Cortex of kidney (tissue), 1 donor: ENCODE data around the gene CDKL4.
"Not testable (repeated sequence)": the region's sequence is repeated elsewhere in the genome, so short reads cannot be mapped to it uniquely, and the experiment has no call there.

ENCODE experiments used
- DNase-seq: peaks from one replicate; lab custom pipeline; 2025; lab: John Stamatoyannopoulos, UW

The CDKL4 gene

DNA sequence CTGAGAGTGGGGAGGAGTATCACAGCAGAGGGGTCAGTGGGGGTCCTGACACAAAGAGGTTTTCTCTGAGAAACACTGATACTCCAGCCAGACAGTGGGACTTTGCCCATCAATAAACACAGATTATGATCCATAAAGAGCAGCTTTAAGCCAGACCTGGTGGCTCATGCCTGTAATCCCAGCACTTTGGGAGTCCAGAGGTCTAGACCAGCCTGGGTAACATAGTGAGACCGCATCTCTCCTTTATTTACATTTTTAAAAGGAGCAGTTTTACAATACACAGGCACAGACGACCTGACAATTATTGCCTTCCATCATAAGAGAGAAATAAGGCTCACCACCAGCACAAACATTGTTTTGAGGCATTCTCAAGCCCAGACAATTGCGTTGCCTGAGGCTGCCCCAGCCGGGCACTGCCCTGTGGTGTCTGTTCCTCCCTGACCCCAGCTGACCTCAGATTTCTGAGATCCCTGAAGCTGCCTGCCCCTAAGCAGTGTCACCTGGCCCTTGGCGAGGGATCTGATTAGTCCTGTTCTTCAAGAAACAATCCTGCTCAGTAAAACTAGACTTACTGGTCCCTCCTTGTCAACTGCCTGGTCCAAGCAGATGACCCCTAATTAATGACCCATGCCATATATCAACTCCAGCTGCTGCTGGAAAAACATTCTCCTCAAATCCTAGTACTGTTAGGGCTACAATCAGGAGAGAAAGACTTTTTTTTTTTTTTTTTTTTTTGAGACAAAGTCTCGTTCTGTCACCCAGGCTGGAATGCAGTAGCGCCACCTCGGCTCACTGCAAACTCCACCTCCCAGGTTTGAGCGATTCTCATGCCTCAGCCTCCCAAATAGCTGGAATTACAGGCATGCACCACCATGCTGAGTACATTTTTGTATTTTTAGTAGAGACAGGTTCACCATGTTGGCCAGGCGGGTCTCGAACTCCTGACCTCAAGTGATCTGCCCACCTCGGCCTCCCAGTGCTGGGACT lies 63.5 kb downstream of the CDKL4 start:
- DNase-seq, result no peak

DNA sequence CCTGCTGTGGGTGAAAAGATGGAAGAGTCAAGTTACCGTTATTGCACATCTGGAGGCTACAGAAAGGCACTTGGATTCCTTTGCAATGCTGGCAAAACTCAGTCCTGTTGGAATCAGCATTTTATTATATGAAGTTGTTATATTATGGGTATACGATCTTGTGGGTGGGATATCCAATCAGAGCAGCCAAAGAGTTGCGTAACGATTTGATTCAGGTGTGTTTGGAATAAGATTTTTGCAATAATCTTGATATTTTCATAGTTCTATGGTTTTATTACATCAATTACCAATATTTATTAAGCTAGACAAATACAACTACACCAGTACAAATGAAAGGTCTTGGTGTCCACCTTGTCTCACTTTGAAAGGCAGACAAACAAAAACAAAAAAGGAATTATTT lies 65.0 kb downstream of the CDKL4 start:
- no peak for DNase-seq

DNA sequence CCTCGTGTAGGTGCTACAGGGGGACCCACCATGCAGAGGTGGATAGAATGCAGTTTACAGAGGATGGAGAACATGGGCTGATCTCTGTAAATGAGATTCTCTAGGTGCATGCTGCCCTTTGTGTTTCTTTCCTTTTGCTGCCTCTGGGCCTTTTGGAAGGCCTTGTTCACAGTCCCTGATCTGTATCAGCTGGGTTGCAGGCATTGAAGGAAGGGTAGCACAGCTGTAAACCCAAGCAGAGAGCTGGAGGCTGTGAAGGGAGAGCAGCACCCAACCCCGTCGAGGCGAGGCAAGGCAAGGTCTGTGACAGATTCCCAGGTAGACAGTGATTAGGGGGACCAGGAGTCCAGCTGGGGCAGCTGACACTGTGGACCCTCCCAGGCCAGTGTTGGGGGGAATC lies 66.8 kb downstream of the CDKL4 start:
- no peak for DNase-seq

DNA sequence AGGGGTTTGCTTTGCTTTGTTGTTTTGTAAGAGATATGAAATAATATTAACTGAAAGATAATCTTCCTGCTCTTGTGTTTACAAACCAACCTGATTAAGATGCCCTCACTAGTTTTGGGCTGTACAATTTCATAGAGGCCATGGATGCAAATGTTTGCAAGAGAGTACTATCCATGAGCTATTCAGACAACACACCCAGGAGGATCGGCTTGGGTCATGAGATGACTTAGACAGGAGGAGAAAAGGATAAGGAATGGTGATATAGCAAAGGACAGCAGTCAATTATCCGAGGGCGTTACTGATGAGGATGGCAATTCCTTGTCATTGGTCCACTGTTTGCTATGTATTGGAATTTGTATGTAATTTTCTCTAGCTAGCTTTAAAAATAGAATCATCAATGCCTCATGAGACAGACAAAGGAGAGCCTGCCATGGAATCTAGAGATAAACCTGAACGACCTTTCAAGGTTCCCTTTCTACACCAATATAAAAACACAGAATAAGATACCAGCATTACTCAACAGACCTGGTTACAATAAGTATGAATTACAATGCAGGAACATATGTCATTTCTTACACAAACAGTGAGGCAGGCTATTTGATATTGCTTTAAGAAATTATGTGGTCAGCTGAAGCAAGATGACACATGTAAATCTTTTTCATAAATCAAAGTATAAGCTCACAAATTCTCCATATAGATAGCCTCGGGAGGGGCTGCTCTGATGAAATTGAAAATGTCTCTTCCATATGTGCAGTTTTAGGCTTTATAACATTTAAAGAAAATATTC lies 68.6 kb downstream of the CDKL4 start:
- no peak for DNase-seq

DNA sequence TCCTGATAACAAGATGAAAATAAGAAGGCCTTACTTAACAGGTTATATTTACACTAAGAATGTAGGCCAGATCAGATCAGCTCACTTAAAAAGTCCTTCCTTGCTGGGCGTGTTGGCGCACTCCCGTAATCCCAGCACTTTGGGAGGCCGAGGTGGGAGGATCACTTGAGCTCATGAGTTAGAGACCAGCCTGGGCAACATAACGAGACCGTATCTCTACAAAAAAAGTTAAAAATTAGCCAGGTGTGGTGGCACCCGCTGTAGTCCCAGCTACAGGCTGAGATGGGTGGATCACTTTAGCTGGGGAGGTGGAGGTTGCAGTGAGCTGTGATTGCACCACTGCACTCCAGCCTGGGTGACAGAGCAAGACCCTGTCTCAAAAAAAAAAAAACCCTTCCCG lies 69.7 kb downstream of the CDKL4 start:
- DNase-seq, result no peak

DNA sequence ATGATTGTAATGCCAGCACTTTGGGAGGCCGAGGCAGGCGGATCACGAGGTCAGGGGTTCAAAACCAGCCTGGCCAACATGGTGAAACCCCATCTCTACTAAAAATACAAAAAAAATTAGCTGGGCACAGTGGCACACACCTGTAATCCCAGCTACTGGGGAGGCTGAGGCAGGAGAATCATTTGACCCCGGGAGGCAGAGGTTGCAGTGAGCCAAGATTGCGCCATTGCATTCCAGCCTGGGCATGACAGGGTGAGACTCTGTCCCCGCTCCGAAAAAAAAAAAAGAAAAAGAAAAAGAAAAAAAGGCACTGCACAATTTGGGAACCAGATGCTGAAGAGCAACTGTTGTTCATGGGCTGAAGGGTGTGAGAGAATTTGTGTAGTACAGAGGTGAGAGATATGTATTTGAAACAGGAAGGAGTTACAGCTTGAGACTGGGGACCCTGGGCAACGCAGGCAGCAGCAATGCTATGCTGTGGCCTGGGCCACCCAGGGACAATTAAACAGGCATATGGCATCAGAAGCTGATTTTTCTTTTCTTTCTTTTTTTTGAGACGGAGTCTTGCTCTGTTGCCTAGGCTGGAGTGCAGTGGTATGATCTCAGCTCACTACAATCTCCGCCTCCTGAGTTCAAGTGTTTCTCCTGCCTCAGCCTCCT lies 71.6 kb downstream of the CDKL4 start:
- not testable (repeated sequence) for DNase-seq

DNA sequence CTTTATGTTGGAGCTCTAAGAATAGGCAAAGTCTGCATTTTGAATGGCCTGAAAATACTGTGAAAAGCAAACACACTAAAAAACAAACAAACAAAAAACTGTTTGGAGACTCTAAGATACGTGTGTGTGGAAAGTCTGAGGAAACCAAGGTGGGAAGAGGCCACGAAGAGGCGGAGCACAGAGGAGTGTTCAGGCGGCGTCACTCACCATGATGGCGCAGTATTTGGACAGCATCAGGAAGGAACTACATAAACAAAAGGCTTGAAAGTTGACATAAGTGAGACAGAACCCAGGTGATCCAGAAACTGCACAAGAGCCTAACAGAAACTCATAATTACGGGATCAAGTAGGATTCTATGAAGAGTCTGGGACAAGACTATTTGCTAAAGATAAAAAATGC lies 72.1 kb downstream of the CDKL4 start:
- DNase-seq, result no peak

DNA sequence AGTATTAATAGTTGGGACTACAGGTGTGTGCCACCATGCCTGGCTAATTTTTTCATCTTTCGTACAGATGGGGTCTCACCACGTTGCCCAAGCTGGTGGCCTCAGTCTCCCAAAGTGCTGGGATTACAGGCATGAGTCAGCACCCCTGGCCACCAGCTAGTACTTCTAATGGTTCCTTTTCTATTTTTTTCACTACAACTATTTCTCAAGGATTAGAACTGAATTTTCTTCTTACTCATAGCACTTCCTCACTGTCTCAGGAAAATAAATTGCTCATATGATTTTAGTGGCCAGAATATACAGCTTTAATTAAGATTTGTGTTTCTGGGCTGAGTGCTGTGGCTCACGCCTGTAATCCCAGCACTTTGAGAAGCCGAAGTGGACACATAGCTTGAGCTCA lies 79.7 kb downstream of the CDKL4 start:
- no peak for DNase-seq

DNA sequence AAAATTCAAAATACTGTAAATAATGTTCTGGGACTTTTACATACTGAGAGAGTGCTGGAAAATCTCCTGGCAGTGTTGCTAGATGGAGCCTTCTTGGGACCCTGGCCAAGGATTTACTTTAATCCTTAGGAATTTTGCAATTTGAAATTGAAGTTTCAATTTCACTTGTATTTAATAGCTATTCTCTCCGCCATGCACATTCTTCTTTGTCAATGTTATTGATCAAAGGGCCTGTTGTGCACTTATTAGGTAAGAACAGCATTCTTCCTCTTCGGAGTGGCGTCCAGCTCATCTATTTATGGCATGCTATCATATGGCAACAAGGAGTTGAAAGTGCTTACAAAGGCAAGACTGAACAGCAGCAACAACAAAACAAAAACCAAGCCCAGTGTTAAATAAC lies 82.8 kb downstream of the CDKL4 start:
- DNase-seq, result no peak

DNA sequence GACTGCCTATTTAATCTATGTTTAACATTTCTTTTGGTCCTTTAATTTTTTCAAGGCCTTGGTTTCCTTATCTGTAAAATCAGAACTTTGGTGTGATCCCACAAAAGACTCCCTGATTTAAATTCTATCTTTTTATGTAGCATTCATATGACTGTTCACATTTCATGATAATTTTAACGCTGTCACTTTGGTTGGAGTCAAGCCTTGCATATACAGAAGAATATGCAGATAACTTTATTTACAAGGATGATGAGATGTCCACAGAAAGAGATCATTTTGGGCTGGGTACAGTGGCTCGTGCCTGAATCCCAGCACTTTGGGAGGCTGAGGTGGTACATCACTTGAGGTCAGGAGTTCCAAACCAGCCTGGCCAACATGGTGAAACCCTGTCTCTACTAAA lies 84.5 kb downstream of the CDKL4 start:
- DNase-seq, result no peak

DNA sequence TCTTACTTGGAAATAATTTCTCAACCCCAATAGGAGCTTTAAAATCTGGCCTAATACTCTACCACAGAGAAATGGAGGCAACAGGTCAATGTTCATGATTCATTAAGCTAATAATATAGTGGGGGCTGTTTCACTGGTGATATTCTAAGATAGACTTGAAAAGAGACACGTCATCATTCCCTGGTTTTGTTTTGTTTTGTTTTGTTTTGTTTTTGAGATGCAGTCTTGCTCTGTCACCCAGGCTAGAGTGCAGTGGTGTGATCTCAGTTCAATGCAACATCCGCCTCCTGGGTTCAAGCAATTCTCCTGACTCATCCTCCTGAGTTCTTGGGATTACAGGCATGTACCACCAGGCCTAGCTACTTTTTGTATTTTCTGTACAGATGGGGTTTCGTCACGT lies 85.4 kb downstream of the CDKL4 start:
- no peak for DNase-seq

DNA sequence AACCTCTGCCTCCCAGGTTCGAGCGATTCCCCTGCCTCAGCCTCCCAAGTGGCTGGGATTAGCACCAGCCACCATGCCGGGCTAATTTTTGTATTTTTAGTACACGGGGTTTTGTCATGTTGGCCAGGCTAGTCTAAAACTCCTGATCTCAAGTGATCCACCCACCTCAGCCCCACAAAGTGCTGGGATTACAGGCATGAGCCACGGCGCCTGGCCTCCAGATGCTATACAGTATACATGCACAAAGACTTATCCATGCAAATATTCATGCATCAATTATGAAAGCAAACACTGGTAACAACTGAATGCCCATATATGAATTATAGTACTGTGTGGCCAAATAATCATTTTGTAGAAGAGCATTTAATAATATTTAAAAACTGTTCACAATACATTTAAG lies 86.9 kb downstream of the CDKL4 start:
- no peak for DNase-seq

DNA sequence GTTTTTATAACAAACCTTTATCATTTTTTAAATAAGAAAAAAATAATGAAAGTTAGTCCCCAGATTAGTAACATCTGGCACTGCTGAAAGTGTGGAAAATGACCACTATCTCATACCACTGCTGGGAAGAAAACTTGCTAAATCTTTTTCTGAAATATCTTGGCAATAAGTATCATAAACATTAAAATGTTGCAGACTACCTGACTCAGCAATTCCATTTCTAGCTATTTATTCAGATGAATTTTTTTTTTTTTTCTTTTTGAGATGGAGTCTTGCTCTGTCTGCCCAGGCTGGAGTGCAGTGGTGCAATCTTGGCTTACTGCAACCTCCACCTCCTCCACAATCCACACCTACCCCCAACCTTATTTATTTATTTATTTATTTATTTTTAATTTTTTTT lies 87.7 kb downstream of the CDKL4 start:
- no peak for DNase-seq

DNA sequence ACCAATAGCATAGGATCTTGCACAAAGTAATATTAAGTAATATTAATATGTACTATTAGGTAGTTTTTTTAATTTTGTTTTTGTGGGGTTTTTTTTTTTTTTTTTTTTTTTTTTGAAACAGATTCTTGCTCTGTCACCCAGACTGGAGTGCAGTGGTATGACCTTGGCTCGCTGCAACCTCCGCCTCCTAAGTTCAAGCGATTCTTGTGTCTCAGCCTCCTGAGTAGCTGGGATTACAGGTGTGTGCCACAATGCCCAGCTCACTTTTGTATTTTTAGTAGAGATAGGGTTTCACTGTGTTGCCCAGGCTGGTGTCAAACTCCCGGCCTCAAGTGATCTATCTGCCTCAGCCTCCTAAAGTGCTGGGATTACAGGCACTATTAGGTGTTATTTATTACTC lies 88.2 kb downstream of the CDKL4 start:
- not testable (repeated sequence) for DNase-seq

DNA sequence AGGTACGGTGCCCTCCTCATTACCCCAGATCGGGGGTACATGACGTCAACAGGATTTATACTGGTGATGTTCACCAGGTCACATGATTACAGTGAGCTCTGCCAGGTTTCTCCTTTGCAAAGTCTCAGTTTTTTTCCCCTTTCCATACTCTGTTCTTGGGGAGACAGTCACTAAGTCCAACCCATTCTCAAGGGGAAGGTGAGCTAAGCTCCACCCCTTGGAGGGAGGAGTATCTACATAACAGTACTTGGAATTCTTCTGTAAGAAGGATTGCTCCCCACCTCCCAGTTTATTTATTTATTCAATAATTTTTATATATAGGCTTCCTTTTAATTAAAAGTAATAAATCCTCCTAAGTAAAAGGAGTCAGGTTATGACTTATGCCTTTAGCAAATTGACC lies 88.8 kb downstream of the CDKL4 start:
- no peak for DNase-seq

DNA sequence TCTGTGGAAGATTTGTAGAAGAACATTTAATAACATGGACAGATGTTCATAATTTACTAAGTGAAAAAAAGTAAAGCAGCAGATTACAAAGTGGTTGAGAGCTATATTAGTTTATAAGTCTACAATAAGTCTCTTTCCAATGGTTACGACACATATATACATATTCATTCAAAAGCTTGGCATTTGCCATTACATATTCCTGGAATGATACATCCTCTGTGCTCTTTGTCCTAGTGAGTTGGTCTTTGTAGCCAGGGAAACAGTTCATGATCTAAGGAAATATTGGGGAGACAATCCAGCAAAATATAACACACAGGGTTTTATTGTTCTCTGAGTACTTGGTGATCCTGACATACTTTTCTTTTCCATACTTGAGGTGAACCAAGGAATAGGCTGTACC lies 90.5 kb downstream of the CDKL4 start:
- no peak for DNase-seq

DNA sequence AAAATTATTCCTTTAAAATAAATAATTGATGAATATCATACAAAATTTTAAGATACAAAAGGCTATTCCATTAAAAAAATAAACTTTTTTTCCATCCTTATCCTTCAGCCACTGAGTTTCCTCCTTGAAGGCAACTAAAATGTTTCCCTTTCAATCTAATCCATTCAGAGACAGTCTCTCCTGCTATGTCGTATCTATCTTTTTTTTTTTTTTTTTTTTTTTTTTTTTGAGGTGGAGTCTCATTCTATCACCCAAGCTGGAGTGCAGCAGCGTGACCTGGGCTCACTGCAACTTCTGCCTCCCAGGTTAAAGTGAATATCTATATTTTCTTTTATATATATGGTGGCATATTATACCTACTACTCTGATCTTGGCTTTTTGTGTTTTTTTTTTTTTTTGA lies 91.3 kb downstream of the CDKL4 start:
- DNase-seq, result no peak

DNA sequence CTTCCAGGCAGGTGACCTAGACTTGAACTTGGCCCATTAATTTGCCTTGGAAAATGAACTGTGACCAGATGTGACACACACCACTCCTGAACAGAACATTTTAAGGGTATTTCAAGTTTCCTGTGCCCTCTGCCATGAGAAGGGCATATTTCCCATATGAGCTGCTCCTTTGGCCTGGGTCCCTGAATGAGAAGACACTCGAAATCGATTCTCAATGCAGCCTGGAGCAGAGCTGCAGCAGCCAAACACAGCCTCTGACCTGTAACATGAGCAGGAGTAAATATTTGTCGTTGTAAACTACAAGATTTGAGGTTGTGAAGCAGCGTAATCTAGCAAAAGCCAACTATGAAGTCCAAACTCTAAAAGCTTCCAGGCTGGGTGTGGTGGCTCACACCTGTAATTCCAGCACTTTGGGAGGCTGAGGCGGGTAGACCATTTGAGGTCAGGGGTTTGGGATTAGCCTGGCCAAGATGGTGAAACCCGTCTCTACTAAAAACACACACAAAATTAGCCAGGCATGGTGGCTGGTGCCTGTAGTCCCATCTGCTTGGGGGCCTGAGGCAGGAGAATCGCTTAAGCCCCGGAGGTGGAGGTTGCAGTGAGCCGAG lies 92.8 kb downstream of the CDKL4 start:
- DNase-seq, result no peak

DNA sequence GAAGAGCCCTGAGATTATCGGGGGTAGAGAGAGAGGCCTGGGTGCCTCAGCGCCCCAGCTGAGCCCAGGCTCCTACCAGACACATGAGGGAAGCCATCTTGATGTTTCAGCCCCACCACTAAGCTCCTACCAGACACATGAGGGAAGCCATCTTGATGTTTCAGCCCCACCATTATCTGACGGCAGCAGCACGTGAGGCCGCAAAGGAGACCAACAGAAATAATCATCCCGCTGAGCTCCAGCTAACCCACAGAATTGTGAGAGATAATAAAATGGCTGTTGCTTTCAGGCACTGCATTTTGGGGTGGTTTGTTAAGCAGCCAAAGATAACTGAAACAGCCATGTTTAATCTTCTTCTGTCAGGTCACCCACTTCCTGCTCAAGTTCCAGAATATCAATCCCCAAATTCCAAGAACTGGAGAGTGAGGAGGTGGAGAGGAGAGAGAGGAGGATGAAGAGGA lies 93.6 kb downstream of the CDKL4 start:
- DNase-seq, result no peak

DNA sequence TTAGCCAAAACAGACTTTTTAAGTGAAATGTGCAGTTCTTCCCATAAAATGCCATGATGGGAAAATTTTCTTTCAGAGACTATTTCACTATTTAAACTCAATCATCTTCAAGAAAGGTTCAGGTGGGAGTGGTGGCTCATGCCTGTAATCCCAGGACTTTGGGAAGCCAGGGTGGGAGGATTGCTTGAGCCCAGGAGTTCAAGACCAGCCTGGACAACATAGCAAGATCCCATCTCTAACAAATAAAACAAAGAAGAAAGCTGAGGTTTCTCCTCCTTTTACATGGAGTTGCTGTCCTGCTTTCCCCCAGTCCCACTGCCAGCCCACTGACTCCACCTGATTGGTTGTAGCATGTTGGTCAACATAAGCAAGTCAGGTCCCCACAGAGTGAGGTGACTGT lies 97.1 kb downstream of the CDKL4 start:
- no peak for DNase-seq

DNA sequence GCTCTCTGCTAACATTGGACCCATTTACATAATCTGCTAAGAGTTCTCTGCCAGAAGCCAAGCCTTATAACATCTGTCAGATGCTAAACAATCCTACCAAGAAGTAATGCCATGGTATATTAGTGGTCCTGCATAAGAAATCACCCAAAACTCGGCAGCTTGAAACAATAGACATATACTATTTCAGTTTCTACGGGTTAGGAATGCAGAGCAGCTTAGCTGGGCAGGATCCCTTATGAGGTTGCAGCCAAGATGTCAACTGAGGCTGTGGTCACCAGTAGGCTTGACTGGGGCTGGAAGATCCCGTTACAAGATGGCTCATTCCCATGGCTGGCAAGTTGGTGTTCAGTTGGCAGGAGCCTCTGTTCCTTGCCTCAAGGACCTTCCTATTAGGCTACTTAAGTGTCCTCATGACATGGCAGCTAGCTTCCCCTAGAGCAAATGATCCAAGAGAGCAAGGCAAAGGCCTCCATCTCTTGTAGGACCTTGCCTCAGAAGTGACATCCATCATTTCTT lies 97.8 kb downstream of the CDKL4 start:
- no peak for DNase-seq

DNA sequence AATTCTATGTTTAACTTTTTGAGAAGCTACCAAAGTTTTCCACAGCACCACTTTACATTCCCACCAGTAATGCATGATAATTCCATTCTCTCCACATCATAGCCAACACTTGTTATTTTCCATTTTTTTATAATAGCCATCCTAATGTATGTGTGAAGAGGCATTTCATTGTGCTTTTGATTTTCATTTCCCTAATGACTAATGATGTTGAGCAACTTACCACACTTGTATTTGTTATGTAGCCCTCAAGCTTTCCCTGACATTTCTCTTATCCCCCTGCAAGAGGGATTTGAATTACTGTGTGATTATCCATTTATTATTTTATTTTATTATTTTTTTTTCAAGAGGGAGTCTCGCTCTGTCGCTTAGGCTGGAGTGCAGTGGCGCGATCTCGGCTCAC lies 99.4 kb downstream of the CDKL4 start:
- no peak for DNase-seq
